Measurements from ENCODE around the gene PRIM1. TPM values are rescaled to one million over a fixed set of nuclear protein-coding genes. Genes with fewer than 3 reads are reported as not detected.

The PRIM1 gene
- total and polyA plus RNA-seq, 2 of the 13 experiments (the other 11 are each of a cell fraction or from before 2014, with no cell fraction given) = 30.0 to 47.3 TPM

DNA sequence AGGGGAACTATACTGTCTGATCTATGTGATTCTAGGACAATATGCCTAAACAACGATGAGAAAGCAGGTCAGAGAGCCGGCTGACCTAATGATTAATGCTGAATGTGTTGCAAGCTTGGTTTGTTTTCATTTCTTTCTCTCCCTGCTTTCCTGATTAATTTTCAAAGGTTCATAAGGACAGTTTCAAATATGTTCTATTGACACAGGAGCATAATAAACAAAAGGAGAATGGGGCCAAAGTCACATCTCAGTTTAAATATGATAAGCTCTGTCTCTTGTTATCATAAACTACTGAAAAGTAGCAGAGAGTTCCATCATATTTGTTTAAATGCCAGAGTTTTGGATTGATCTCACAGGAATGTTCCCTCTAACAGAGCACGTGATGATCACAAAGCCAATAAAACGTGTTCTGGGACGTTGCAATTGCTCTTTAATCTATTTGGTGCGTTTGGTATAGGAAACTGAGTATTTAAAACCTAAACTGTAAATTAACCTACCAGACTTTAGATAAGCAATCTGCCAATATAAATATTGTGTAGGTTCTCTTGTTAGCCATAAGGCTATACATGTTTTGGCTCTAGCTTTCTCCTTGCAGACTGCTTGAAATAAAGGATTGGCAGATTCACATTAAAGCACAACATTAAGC, 7.3 kb upstream of the PRIM1 start (continued):
- peak; percentile 52; the same call in 1 of the 2 replicates for TF ChIP-seq SIX4 (CRISPR knock-in tag; IDR thresholded peaks at IDR 0.05)
- TF ChIP-seq, protein P1, sequence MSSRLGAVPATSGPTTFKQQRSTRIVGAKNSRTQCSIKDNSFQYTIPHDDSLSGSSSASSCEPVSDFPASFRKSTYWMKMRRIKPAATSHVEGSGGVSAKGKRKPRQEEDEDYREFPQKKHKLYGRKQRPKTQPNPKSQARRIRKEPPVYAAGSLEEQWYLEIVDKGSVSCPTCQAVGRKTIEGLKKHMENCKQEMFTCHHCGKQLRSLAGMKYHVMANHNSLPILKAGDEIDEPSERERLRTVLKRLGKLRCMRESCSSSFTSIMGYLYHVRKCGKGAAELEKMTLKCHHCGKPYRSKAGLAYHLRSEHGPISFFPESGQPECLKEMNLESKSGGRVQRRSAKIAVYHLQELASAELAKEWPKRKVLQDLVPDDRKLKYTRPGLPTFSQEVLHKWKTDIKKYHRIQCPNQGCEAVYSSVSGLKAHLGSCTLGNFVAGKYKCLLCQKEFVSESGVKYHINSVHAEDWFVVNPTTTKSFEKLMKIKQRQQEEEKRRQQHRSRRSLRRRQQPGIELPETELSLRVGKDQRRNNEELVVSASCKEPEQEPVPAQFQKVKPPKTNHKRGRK (CRISPR knock-in tag; IDR thresholded peaks at IDR 0.05) = no peak
- TF ChIP-seq PITX1 (CRISPR knock-in tag; IDR thresholded peaks at IDR 0.05) = peak; percentile 78
- TF ChIP-seq FOXP1 (IDR thresholded peaks at IDR 0.05) = peak; percentile 57
- TF ChIP-seq FOXP1 (CRISPR knock-in tag; IDR thresholded peaks at IDR 0.05) = peak; percentile 94
- TF ChIP-seq HOXD1 (CRISPR knock-in tag; IDR thresholded peaks at IDR 0.05) = 0 out of 2 replicates have a peak, but pooled peaks have one; percentile 53
- TF ChIP-seq CCDC6 (CRISPR knock-in tag; IDR thresholded peaks at IDR 0.05) = no peak
- 0 out of 2 replicates have a peak, but pooled peaks have one; percentile 35 for TF ChIP-seq ZFP82 (CRISPR knock-in tag; IDR thresholded peaks at IDR 0.05; ENCODE audit: borderline replicate concordance)
- no peak for TF ChIP-seq ZNF619 (CRISPR knock-in tag; IDR thresholded peaks at IDR 0.05)
- TF ChIP-seq TARDBP (CRISPR knock-in tag; IDR thresholded peaks at IDR 0.05) = 0 out of 2 replicates have a peak, but pooled peaks have one; percentile 56
- TF ChIP-seq DMAP1 (CRISPR knock-in tag; IDR thresholded peaks at IDR 0.05) = no peak; the same call in 1 of the 2 replicates
- TF ChIP-seq, protein P2, sequence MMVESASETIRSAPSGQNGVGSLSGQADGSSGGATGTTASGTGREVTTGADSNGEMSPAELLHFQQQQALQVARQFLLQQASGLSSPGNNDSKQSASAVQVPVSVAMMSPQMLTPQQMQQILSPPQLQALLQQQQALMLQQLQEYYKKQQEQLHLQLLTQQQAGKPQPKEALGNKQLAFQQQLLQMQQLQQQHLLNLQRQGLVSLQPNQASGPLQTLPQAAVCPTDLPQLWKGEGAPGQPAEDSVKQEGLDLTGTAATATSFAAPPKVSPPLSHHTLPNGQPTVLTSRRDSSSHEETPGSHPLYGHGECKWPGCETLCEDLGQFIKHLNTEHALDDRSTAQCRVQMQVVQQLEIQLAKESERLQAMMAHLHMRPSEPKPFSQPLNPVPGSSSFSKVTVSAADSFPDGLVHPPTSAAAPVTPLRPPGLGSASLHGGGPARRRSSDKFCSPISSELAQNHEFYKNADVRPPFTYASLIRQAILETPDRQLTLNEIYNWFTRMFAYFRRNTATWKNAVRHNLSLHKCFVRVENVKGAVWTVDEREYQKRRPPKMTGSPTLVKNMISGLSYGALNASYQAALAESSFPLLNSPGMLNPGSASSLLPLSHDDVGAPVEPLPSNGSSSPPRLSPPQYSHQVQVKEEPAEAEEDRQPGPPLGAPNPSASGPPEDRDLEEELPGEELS (CRISPR knock-in tag; IDR thresholded peaks at IDR 0.05) = peak; percentile 94
- TF ChIP-seq ETV6 (CRISPR knock-in tag; conservative IDR thresholded peaks at IDR 0.05) = no peak
- TF ChIP-seq, protein P3, sequence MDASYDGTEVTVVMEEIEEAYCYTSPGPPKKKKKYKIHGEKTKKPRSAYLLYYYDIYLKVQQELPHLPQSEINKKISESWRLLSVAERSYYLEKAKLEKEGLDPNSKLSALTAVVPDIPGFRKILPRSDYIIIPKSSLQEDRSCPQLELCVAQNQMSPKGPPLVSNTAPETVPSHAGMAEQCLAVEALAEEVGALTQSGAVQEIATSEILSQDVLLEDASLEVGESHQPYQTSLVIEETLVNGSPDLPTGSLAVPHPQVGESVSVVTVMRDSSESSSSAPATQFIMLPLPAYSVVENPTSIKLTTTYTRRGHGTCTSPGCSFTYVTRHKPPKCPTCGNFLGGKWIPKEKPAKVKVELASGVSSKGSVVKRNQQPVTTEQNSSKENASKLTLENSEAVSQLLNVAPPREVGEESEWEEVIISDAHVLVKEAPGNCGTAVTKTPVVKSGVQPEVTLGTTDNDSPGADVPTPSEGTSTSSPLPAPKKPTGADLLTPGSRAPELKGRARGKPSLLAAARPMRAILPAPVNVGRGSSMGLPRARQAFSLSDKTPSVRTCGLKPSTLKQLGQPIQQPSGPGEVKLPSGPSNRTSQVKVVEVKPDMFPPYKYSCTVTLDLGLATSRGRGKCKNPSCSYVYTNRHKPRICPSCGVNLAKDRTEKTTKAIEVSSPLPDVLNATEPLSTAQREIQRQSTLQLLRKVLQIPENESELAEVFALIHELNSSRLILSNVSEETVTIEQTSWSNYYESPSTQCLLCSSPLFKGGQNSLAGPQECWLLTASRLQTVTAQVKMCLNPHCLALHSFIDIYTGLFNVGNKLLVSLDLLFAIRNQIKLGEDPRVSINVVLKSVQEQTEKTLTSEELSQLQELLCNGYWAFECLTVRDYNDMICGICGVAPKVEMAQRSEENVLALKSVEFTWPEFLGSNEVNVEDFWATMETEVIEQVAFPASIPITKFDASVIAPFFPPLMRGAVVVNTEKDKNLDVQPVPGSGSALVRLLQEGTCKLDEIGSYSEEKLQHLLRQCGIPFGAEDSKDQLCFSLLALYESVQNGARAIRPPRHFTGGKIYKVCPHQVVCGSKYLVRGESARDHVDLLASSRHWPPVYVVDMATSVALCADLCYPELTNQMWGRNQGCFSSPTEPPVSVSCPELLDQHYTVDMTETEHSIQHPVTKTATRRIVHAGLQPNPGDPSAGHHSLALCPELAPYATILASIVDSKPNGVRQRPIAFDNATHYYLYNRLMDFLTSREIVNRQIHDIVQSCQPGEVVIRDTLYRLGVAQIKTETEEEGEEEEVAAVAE (CRISPR knock-in tag; IDR thresholded peaks at IDR 0.05; ENCODE audit: borderline replicate concordance) = 0 out of 2 replicates have a peak, but pooled peaks have one; percentile 21
- peak; percentile 92 for TF ChIP-seq FOXA3 (CRISPR knock-in tag; IDR thresholded peaks at IDR 0.05)
- 0 out of 2 replicates have a peak, but pooled peaks have one; percentile 39 for TF ChIP-seq ZFP1 (CRISPR knock-in tag; IDR thresholded peaks at IDR 0.05)
- TF ChIP-seq ZNF432 (CRISPR knock-in tag; IDR thresholded peaks at IDR 0.05; ENCODE audit: borderline replicate concordance) = no peak
- TF ChIP-seq KAT8 (CRISPR knock-in tag; IDR thresholded peaks at IDR 0.05) = peak; percentile 17; the same call in 1 of the 2 replicates
- TF ChIP-seq CREM (IDR thresholded peaks at IDR 0.05) = peak; percentile 93
- no peak for TF ChIP-seq CREM (CRISPR knock-in tag; IDR thresholded peaks at IDR 0.05)
- peak; percentile 32; the same call in 1 of the 2 replicates for TF ChIP-seq GATAD1 (CRISPR knock-in tag; IDR thresholded peaks at IDR 0.05)
- TF ChIP-seq FOXA1 (IDR thresholded peaks at IDR 0.05) = peak; percentile 70; the same call in 1 of the 2 replicates
- TF ChIP-seq FOXA1 (CRISPR knock-in tag; IDR thresholded peaks at IDR 0.05) = peak; percentile 72
- TF ChIP-seq CBFB (CRISPR knock-in tag; IDR thresholded peaks at IDR 0.05) = no peak
- TF ChIP-seq, protein P4, sequence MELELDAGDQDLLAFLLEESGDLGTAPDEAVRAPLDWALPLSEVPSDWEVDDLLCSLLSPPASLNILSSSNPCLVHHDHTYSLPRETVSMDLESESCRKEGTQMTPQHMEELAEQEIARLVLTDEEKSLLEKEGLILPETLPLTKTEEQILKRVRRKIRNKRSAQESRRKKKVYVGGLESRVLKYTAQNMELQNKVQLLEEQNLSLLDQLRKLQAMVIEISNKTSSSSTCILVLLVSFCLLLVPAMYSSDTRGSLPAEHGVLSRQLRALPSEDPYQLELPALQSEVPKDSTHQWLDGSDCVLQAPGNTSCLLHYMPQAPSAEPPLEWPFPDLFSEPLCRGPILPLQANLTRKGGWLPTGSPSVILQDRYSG (CRISPR knock-in tag; IDR thresholded peaks at IDR 0.05) = no peak
